CD14-positive monocyte (primary cell): ENCODE data around the gene SLIT3. TPM values are rescaled to one million over a fixed set of nuclear protein-coding genes. Genes with fewer than 3 reads are reported as not detected.

Source experiments
- DNase-seq, 3 donors: peaks; one replicate each; pipeline ENCODE4 v3.0.0-alpha.2; 2011 to 2022
- H2AFZ ChIP-seq: 2 replicates; pipeline ENCODE4 v1.6.0; 2012; ENCODE audit warnings: mild to moderate bottlenecking, low read depth, low read length, inconsistent platforms; ENCODE audit not compliant: insufficient read depth, poor library complexity, severe bottlenecking
- H3K27ac ChIP-seq, 2 donors: 1 replicate in 1 of 2; 2 replicates in 1 of 2; pipeline ENCODE4 v1.5.1; 2012 to 2013; ENCODE audit warnings: low read length in 2 of 2, control low read depth in 1 of 2, inconsistent platforms in 1 of 2, low read depth in 1 of 2, mild to moderate bottlenecking in 1 of 2
- H3K27me3 ChIP-seq, 2 donors: one replicate each; pipeline versions ENCODE4 v1.6.0 to v1.6.1; 2011 to 2013; ENCODE audit warnings: low read length in 2 of 2; ENCODE audit not compliant: control insufficient read depth in 2 of 2, insufficient read depth in 2 of 2
- H3K36me3 ChIP-seq, 2 donors: replicated peaks in 1 of 2; 1 replicate in 1 of 2; 2 replicates in 1 of 2; pipeline versions ENCODE4 v1.5.1 to v1.6.1; 2012 to 2013; ENCODE audit warnings: low read length in 2 of 2, control low read depth in 1 of 2, inconsistent platforms in 1 of 2, mild to moderate bottlenecking in 1 of 2; ENCODE audit not compliant: insufficient read depth in 2 of 2, control insufficient read depth in 1 of 2
- H3K4me1 ChIP-seq, 2 donors: 1 replicate in 1 of 2; 2 replicates in 1 of 2; pipeline versions ENCODE4 v1.5.1 to v1.6.1; 2012 to 2013; ENCODE audit warnings: low read length in 2 of 2, control low read depth in 1 of 2, inconsistent platforms in 1 of 2, mild to moderate bottlenecking in 1 of 2, moderate library complexity in 1 of 2; ENCODE audit not compliant: insufficient read depth in 2 of 2, control insufficient read depth in 1 of 2
- H3K4me2 ChIP-seq: replicated peaks from 2 replicates; pipeline ENCODE3; 2012; ENCODE audit warnings: low read length, moderate library complexity, mild to moderate bottlenecking; ENCODE audit not compliant: poor library complexity, severe bottlenecking; ENCODE audit errors: extremely low read depth
- H3K4me3 ChIP-seq, 3 experiments: fragments of 200-600 bp in 1 of 3; sonication (generic) in 1 of 3; replicated peaks in 1 of 3; 1 replicate in 2 of 3; 2 replicates in 1 of 3; pipeline ENCODE4 v1.5.1; 2011 to 2013; ENCODE audit warnings: low read length in 3 of 3, mild to moderate bottlenecking in 3 of 3, control low read depth in 2 of 3, low read depth in 2 of 3, inconsistent platforms in 1 of 3, moderate library complexity in 1 of 3
- H3K79me2 ChIP-seq: 2 replicates; pipeline ENCODE4 v1.6.0; 2012; ENCODE audit warnings: mild to moderate bottlenecking, control low read depth, inconsistent platforms, low read length, moderate library complexity; ENCODE audit not compliant: insufficient read depth
- H3K9ac ChIP-seq: 2 replicates; pipeline ENCODE4 v1.6.0; 2017; ENCODE audit warnings: low read length, mild to moderate bottlenecking; ENCODE audit not compliant: insufficient read depth, poor library complexity, severe bottlenecking
- H3K9me3 ChIP-seq, 2 donors: replicated peaks in 1 of 2; 1 replicate in 1 of 2; 2 replicates in 1 of 2; pipeline versions ENCODE4 v1.5.1 to v1.6.1; 2012 to 2013; ENCODE audit warnings: low read length in 2 of 2, control low read depth in 1 of 2; ENCODE audit not compliant: control insufficient read depth in 1 of 2, insufficient read depth in 1 of 2
- H4K20me1 ChIP-seq: 2 replicates; pipeline ENCODE4 v1.6.0; 2012; ENCODE audit warnings: mild to moderate bottlenecking, low read length, control low read depth, moderate library complexity; ENCODE audit not compliant: insufficient read depth
- H3K27ac Mint-ChIP-seq, 7 donors: one replicate each; pipeline ENCODE4 v1.8.0; 2020; ENCODE audit warnings: mild to moderate bottlenecking in 7 of 7, mixed read lengths in 7 of 7, moderate library complexity in 6 of 7, inconsistent platforms in 2 of 7
- H3K27me3 Mint-ChIP-seq, 3 donors: one replicate each; pipeline ENCODE4 v1.8.0; 2021 to 2022; ENCODE audit warnings: low read depth in 3 of 3, mild to moderate bottlenecking in 3 of 3, mixed read lengths in 3 of 3, moderate library complexity in 3 of 3, inconsistent platforms in 1 of 3
- H3K36me3 Mint-ChIP-seq, 2 donors: one replicate each; pipeline ENCODE4 v1.8.0; 2020; ENCODE audit warnings: mixed read lengths in 2 of 2, inconsistent platforms in 1 of 2, mild to moderate bottlenecking in 1 of 2
- H3K4me1 Mint-ChIP-seq: one replicate; pipeline ENCODE4 v1.8.0; 2020; ENCODE audit warnings: mild to moderate bottlenecking, mixed read lengths
- H3K4me3 Mint-ChIP-seq, 2 donors: one replicate each; pipeline ENCODE4 v1.8.0; 2020; ENCODE audit warnings: mild to moderate bottlenecking in 2 of 2, mixed read lengths in 2 of 2, moderate library complexity in 1 of 2
- H3K9me3 Mint-ChIP-seq, 7 donors: one replicate each; pipeline ENCODE4 v1.8.0; 2020 to 2022; ENCODE audit warnings: mixed read lengths in 7 of 7, mild to moderate bottlenecking in 6 of 7, moderate library complexity in 6 of 7, inconsistent platforms in 2 of 7
- CTCF ChIP-seq: fragments of 200-600 bp; IDR thresholded peaks from one replicate; pipeline ENCODE4 v1.8.0; 2022; ENCODE audit warnings: antibody characterized with exemption, mild to moderate bottlenecking
- WGBS: methylation state at CpG from one replicate; pipeline ENCODE4 v1.1.5; 2013; ENCODE audit warnings: missing lambda C conversion rate; ENCODE audit not compliant: insufficient coverage; 5-methylcytosine and 5-hydroxymethylcytosine counted together
- intact Hi-C, 2 donors: fragments of 100-400 bp; cut with micrococcal nuclease; formaldehyde crosslinking; loops; one replicate each; pipeline versions ENCODE4 v1.15.0 to v1.15.1; 2023
- polyA plus RNA-seq, 3 donors: library from polyadenylated mRNA; depleted of rRNA in 1 of 3; unstranded in 2 of 3; stranded (reverse) in 1 of 3; fragments of 300-500 nt in 2 of 3; fragments of >200 nt in 1 of 3; fragmentation: Illumina TruSeq in 2 of 3; gene quantifications; 1 replicate in 2 of 3; 2 replicates in 1 of 3; pipeline ENCODE4 v1.2.3, GENCODE V29; 2012 to 2021

Gene SLIT3
- polyA plus RNA-seq, 3 donors = not detected

- no peak overlapping the region for H2AFZ ChIP-seq
- no peaks in the 10 kb centered on the region for H3K79me2 ChIP-seq
- Mint-ChIP-seq H3K36me3 (no peaks in the 10 kb centered on the region), H3K27ac (no peak overlapping the region), H3K27me3 (peaks cover 0 to 2% (median 0%) of the 10 kb centered on the region in 3 donors), H3K9me3 (peaks cover 0 to 10% (median 5%) of the 10 kb centered on the region in 7 donors), H3K4me1 (no peaks in the 10 kb centered on the region), H3K4me3 (no peak overlapping the region)
- no peak overlapping the region for H3K27ac ChIP-seq
- H3K27me3 ChIP-seq = no peaks in the 10 kb centered on the region
- H3K9me3 ChIP-seq = peaks cover 0 to 6% of the 10 kb centered on the region in 2 donors
- H3K9ac ChIP-seq = no peak overlapping the region
- no peak for TF ChIP-seq CTCF
- intact Hi-C loops = no loop called here
- no peak for DNase-seq
- H3K4me1 ChIP-seq = no peaks in the 10 kb centered on the region
- no peak overlapping the region for H3K4me3 ChIP-seq
- H4K20me1 ChIP-seq = no peaks in the 10 kb centered on the region
- 89% methylated on average over 1 of the region's 1 CpG for WGBS
- H3K4me2 ChIP-seq = no peak overlapping the region
- H3K36me3 ChIP-seq = no peaks in the 10 kb centered on the region
Measured at GRCh38 chr5:169197343-169197742, 103.6 kb downstream of the SLIT3 start.

DNA sequence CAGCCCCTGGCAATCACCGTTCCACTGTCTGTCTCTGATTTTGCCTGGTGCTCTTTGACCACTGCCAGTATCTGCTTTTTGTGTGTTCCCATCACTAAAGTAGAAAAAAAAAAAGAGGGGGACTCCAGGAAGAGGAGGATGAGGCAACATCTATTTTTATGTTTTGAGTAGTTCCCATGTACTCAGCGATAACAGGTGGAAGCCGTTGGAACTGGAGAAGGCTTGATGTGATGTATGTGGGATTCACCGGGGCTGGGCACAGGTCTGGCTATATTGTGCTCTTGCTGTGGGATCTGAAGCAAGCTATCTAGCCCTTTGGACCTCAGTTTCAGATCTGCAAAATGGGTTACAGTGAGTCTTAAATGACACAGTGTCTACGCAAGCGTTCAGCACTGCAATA, 104.9 kb downstream of the SLIT3 start:
- no peak overlapping the region for H3K4me3 ChIP-seq
- no peak overlapping the region for H3K4me2 ChIP-seq
- 95% methylated on average over 5 of the region's 6 CpGs for WGBS
- no peak overlapping the region for H3K9ac ChIP-seq
- H3K9me3 ChIP-seq = no peaks in the 10 kb centered on the region
- peaks cover 0 to 2% (median 0%) of the 10 kb centered on the region in 3 donors for H3K27me3 Mint-ChIP-seq
- H3K4me1 Mint-ChIP-seq = no peaks in the 10 kb centered on the region
- H3K27me3 ChIP-seq = no peaks in the 10 kb centered on the region
- no peak for DNase-seq
- no peak for TF ChIP-seq CTCF
- H4K20me1 ChIP-seq = no peaks in the 10 kb centered on the region
- no peaks in the 10 kb centered on the region for H3K36me3 ChIP-seq
- no peaks in the 10 kb centered on the region for H3K4me1 ChIP-seq
- intact Hi-C loops = no loop called here
- no peak overlapping the region for H3K4me3 Mint-ChIP-seq
- no peak overlapping the region for H3K27ac ChIP-seq
- H2AFZ ChIP-seq = no peak overlapping the region
- peaks cover 0 to 4% (median 0%) of the 10 kb centered on the region in 7 donors for H3K9me3 Mint-ChIP-seq
- no peaks in the 10 kb centered on the region for H3K79me2 ChIP-seq
- no peak overlapping the region for H3K27ac Mint-ChIP-seq
- H3K36me3 Mint-ChIP-seq = no peaks in the 10 kb centered on the region
